NCI-H345 (cell line): ENCODE measurements around the gene PAXIP1.
A peak's percentile ranks its signal among the peaks of the same experiment; 100 is the strongest.
"Not testable (repeated sequence)": the region's sequence is repeated elsewhere in the genome, so short reads cannot be mapped to it uniquely, and the experiment has no call there.

ENCODE experiments used
- DNase-seq: peaks from one replicate; lab custom pipeline; 2025; lab: John Stamatoyannopoulos, UW

The PAXIP1 gene, protein sequence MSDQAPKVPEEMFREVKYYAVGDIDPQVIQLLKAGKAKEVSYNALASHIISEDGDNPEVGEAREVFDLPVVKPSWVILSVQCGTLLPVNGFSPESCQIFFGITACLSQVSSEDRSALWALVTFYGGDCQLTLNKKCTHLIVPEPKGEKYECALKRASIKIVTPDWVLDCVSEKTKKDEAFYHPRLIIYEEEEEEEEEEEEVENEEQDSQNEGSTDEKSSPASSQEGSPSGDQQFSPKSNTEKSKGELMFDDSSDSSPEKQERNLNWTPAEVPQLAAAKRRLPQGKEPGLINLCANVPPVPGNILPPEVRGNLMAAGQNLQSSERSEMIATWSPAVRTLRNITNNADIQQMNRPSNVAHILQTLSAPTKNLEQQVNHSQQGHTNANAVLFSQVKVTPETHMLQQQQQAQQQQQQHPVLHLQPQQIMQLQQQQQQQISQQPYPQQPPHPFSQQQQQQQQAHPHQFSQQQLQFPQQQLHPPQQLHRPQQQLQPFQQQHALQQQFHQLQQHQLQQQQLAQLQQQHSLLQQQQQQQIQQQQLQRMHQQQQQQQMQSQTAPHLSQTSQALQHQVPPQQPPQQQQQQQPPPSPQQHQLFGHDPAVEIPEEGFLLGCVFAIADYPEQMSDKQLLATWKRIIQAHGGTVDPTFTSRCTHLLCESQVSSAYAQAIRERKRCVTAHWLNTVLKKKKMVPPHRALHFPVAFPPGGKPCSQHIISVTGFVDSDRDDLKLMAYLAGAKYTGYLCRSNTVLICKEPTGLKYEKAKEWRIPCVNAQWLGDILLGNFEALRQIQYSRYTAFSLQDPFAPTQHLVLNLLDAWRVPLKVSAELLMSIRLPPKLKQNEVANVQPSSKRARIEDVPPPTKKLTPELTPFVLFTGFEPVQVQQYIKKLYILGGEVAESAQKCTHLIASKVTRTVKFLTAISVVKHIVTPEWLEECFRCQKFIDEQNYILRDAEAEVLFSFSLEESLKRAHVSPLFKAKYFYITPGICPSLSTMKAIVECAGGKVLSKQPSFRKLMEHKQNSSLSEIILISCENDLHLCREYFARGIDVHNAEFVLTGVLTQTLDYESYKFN

DNA sequence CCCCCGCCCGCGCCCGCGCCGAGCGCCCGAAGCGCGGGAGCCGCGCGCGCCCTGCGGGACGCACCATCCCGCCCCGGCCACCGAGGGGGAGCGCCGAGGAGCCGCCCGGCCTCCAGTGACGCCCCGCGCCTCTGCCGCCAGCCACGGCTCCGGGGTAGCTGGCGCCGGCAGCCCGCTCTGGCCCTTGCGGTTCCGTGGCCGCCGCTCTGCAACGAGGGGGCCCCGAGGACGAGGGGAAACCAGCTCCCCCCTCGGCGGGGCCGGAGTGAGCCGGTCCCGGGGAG is at the start of gene PAXIP1:
TSS of gene PAXIP1 (minus strand) at position 33 of the 284 bp plus-strand sequence. CDS start 195 bp downstream, outside the sequence.
- DNase-seq = no peak

DNA sequence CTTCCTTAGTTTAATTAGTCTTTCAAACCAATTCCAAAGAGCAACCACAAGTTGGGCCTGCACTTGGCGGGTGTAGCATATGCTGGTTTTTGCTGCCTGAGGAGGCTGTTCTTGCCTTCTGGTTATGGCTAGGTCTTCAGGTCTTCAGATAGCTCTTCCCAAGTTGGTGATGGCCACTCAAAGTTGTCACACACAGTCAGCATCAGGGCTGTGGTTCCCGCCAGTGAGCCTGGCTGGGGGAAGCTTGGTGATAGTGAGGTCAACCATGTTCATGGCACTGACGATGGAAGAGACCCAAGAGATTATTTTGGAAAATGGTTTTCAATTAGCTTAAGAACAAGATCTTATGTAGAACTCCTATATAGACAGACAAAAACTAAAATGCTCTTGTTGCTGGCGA is 48.4 kb upstream of the PAXIP1 start:
- DNase-seq = no peak

DNA sequence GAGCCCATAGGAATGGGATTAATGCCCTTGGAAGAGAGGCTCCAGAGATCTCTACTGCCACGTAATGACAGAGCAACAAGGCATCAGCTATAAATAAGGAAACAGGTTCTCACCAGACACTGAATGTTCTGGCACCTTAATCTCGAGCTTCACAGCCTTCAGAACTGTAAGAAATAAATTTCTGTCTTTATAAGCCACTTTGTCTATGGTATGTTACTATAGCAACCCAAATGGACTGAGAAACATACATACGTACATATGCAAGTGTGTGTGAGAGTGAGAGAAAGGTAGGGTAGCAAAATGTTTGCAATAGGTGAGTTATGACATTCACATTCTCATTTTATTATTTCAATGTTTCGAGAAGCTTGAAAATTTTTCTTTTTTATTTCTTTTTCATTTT is 45.1 kb upstream of the PAXIP1 start:
- no peak for DNase-seq

DNA sequence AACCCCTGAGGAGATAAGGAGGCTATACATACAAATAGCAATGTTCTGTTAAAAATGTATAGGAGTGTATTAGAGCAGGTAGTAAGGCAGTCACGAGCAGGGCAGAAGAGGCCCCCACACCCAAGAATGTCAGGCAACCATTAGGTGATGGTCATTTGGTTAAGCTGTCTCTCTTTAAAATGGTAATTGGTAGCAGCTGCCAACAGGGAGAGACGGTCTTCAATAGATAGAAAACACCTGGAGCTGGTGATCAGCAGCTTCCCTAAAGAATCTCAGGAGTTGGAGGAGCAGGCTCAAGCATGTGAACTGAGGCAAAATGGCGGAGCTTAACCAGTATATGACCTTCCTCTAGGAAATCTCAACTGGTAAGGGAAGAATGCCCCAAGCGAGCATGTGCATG is 40.8 kb upstream of the PAXIP1 start:
- DNase-seq = no peak

DNA sequence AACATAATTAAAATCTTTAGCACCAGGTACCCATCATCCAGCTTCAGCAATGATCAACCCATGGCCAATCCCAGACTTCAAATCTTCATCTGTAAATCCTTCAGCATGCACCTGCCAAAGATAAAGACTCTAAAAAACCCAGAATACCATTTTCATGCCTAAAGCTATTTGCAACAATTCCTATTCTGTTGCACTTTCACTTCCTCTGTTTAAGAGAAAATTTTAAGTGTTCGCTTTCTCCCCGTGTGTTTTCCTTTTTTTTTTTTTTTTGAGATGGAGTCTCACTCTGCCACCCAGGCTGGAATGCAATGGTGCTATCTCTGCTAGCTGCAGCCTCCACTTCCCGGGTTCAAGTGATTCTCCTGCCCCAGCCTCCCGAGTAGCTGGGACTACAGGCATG is 35.4 kb upstream of the PAXIP1 start:
- DNase-seq = no peak

DNA sequence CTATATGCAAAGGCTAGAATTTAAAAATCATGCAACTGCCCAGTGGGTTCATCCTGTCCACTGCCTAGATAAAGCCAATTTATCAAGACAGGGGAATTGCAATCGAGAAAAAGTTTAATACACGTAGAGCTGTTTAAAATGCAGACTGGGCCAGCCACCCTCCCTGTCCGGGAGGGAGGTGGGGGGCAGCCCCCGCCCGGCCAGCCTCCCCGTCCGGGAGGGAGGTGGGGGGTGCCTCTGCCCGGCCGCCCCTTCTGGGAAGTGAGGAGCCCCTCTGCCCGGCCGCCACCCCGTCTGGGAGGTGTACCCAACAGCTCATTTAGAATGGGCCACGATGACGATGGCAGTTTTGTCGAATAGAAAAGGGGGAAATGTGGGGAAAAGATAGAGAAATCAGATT is 31.6 kb upstream of the PAXIP1 start:
- DNase-seq = not testable (repeated sequence)

DNA sequence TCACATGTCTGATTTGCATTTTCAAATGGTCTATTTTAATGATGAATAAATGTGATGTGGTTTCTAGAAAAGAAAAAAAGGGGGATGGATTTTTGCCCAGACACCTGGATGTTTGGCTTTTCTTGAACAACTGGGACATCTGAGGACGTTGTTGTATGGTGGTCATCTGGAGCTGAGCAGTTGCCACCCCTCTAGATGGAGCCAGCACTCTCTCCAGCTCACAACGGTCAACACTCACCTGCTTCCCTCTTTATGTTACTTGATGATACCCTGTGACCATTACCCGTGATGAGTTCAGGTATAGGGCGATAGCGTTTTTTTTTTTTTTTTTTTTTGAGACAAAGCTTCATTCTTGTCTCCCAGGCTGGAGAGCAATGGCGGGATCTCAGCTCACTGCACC is 30.1 kb upstream of the PAXIP1 start:
- DNase-seq = no peak

DNA sequence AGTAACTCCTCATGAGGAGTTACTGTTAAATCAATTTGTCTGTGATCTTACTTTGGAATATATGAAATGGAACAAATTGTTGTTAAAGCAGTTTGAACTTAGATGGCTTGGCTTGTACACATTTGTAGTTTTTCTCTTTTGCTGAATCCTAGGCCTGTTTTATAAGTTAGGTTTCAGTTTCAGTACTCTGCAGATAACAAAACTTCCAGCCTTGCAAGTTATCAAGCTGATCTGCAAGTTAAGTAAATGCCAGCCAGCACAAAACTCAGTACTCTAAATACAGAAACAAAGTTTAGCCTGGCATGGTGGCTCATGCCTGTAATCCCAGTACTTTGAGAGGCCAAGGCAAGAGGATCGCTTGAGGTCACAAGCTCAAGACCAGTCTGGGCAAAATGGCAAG is 25.0 kb upstream of the PAXIP1 start:
- no peak for DNase-seq

DNA sequence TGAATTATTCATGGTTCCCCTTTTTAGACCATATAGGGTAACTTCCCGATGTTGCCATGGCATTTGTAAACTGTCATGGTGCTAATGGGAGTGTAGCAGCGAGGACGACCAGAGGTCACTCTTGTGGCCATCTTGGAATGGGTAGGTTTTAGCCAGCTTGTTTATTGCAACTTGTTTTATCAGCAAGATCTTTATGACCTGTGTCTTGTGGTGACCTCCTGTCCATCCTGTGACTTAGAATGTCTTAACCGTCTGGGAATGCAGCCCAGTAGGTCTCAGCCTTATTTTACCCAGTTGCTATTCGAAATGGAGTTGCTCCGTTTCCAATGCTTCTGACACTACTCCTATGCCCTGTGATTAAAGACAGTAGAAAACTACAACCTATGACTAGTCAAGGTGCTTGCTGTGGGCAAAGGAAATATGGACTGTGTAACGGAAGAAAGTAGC is 18.8 kb upstream of the PAXIP1 start:
- DNase-seq = no peak

DNA sequence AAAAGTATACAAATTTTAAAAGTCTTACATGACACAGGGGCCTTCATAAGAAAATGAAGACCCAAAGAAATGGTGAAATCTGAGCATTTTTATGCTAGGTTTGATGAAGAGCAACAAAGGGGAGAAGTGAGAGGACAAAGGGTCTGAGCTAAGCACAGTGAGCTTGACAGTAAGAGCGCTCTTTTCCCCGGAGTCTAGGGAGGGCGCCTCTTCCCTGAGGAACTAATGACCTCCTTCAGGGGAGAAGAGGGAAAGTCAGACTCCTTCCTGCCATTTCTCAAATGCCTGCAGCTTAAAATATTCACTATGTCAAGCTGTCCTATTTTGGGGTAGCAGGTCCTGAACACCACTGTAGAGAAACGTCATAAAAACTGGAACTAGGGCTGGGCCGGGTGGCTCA is 18.1 kb upstream of the PAXIP1 start:
- no peak for DNase-seq

DNA sequence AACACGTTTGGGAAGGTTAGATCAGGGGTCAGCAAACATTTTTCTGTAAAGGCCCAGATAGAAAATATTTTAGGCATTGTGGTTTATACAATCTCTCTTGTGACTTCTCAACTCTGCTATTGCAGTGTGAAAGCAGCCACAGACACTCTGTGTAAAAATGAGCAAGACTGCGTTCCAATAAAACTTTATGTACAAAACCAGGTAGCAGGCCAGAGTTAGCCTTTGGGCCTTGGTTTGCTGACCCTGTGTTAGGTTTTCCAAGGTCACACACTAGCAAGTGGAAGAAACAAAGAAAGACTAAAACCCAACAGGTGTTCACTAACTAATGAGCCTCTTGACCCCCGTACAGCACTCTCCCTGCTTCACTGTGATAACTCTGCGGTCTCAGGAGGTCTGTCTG is 14.9 kb upstream of the PAXIP1 start:
- DNase-seq = no peak

DNA sequence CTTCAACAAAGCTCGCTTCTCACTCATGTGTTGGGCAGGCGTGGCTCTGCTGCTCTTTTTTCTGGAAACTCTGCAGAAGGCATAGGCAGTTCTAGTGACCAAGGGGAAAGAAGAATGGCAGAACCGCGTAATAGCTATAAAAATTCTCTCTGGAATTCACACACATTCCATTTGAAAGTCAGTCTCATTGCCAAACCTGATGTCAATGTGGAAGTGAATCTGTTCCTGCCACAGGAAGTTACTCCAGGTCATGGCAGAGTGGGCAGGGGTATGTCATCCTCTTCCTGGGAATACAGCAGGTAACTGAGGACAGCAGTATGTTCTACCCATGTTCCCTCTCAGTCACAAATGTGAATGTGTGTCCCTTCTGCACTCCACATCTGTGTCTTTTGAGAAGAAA is 8.2 kb upstream of the PAXIP1 start:
- DNase-seq = no peak

DNA sequence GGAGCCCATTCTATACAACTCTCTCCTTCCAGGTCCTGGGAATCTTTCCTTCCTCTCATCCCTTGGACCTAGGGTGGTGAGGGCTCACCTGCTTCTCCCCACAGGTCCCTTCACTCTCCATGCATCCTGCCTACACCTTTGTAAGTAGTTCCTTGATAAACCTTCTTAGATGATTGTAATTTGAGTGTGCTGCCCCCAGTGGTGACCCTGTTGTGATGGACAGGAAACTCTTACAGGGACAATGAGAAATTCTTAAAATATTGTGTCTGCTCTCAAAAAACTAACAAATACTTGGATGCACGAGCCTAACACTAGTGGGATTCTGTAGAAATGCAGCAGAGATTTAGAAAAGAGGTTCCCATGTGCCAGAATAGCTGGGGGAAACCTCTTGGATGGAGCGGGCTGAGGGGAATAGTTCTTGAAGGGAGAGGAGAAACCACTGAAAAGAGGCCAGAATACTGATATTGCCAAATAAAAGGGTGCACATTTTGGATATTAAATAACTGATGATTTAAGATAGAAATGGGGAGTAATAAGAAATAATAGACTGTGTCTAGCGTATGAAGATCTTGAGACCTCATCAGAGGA is 6.7 kb upstream of the PAXIP1 start:
- DNase-seq = no peak

DNA sequence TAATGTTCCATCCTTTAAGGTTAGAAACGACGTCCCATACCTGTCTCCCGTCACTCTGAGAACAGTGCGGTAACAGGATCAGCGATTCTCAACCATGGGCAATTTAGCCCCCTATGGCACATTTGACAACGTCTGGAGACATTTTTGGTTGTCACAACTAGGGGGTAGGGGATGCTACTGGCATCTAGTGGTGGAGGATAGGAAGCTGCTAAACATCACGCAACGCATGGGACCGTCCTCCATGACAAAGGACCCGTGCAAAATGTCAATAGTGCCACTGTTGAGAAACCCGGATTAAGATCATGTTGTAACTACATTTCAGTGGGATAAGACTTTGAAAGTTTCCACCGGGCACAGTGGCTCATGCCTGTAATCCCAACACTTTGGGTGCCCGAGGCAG is 5.0 kb upstream of the PAXIP1 start:
- DNase-seq = peak; percentile 7

DNA sequence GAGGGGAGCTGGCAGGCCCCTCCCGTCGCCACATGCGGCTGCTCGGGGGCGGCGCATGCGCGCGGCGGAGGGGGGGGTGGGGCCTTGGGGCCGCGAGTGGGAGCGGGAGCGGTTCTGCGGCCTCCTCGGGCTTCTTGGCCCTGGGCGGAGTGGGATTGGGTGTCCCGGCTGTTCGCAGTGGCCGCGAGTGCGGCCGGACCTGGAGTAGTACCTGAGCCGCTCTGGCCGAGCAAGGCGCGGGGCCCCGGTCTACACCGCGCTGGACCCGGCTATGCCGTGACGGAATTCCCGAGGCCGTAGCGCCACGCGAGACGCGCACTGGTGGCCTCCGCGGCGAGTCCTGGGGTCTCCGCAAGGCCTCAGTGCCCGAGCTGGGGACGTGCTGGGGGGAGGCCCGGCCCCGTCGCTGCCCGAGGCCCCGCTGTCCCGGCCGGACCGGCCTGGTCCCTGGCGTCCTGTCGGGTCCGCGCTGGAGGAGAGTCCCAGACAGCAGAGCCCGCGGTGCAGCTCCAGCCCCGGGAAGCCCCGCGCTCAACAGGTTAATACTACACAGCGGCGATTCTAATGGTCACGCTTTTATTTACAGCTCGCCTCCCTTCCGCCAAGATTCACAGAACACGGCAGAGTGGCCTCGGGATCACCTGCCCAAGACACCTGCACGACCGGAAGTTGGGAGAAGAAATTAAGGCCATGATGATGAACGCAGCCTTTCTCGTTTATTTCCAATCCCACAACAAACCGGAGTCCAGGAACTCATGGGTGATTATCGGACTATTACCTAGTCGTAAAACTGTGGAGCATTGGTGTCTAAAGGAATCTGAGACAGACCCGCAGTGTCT is 671 bp upstream of the PAXIP1 start:
- peak; percentile 82 for DNase-seq

DNA sequence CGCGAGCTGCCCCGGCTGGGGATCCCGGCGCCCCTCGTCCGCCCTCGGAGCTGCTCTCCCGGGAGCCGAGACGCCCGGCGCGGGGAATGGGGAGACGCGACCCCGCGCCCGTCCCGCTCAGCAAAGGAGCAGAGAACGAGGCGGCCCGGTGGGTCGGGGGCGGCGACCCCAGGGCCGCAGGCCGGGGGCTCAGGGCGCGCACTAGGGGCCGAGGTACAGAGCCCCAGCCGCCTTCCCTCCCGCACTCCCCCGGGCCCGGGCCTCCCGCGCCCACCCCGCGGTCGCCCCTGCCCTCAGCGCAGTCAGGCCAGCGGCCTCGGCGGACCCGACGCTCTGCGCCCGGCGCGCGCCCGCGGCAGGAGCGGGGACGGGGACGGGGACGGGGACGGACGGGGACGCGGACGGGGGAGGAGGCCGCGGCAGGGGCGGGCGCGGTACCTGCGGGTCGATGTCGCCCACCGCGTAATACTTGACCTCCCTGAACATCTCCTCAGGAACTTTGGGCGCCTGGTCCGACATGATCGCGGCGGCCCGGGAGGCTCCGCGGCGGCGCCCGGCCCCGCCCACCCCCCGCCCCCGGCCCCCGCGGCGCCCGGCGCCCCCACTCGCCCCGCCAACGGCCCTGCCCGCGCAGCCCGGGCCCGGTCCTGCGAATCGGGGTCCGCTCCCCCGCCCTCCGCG is 373 bp downstream of the PAXIP1 start:
- peak; percentile 73 for DNase-seq

DNA sequence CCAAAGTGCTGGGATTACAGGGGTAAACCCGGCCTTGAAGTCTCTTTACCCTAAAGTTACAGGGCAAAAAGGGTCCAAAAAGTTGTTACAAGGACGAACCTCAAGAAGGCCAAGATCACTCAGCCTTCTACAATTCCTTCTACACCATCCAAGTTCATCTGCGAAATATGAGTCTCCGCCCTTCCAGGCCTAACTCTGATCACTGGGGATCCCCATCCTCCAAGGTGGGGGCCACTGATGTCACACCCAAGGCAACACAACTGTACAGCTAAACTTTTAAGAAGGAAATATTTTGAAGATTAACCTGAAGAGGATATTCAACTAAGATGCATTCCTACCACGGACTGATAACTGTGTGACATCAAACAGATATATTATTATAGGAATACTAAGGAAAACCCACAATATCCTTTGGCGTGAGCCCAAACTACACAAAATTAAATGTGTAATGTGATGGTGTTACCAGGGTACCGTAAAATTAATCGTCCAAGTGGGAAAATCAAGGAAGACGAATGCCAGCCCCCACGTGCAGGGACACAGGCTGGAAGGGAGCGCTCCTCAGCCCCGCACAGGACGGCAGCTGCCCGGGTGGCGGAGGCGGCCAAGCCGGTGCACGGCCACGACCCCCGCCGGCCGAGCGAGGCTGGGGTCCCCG is 1.0 kb downstream of the PAXIP1 start:
- DNase-seq = no peak

DNA sequence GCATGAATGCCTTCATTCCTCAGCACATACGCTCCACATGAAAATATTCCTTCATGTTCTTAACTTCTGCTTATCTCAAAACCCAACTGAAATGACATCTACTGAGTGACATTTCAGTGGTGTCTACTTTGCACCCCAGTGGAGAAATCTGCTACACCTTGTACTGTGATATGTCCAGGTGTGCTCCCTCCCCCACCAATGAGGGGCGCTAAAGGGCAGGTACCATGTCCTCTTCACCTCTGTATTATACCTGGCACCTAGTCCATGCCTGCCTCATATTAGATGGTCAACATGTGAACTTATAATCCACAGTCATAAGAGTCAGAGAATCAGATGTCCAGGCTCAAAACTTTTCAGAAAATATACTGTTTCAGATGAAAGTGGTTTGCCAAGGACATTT is 2.1 kb downstream of the PAXIP1 start:
- peak; percentile 4 for DNase-seq

DNA sequence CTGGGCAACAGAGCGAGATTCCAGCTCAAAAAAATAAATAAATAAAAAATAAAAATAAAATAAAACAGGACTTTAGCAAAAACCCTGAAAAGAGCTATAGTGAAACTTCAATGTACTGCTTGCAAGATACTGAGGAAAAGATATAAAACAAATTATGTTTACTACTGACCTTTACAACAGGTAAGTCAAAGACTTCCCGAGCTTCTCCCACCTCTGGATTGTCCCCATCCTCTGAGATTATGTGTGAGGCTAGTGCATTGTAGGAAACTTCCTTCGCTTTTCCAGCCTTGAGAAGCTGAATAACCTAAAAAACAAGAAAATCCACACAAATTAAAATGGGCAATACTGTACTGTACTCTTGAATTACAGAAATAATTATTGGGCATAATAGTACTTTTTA is 4.4 kb downstream of the PAXIP1 start:
- DNase-seq = no peak

DNA sequence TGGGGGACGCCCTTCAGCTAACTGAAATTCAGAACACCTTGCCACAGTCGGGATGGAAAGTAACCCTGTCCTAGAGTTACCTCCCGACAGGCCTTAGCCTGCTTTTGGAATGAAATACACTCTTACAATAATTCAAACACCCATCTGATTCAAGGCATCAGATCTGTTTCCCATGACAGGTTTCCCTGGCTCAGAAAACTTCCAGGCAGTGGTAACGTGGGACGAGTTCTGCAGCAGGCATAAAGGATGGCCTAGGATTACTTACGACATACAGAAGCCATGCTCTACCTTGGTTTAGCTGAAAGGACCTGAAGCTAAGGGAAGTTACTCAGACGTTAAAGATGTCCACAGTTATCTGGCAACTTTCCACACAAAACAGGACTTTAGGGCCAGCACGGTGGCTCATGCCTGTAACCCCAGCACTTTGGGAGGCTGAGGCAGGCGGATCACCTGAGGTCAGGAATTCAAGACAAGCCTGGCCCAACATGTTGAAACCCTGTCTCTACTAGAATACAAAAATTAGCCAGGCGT is 5.0 kb downstream of the PAXIP1 start:
- DNase-seq = no peak
